ENCODE measurements around the gene ZSWIM9. TPM values are rescaled to one million over a fixed set of nuclear protein-coding genes. Genes with fewer than 3 reads are reported as not detected.
A peak's percentile ranks its signal among the peaks of the same experiment; 100 is the strongest.

ZSWIM9 gene
- polyA plus RNA-seq = 6.7 TPM
- long read RNA-seq, donor 1 = 0 reads
- long read RNA-seq, donor 2 = 0 reads
- long read RNA-seq, donor 3, partial matches to known transcripts = 0 of 1 reads
- long read RNA-seq, donor 3, other reads (novel, unspliced or antisense) = 0 of 1 reads
- long read RNA-seq, donor 4 = 0 reads
- long read RNA-seq, donor 5 = 0 reads
- long read RNA-seq, donor 6, partial matches to known transcripts = 6 of 6 reads
- long read RNA-seq, donor 6, other reads (novel, unspliced or antisense) = 0 of 6 reads
- long read RNA-seq, donor 7, partial matches to known transcripts = 0 of 1 reads
- long read RNA-seq, donor 7, other reads (novel, unspliced or antisense) = 0 of 1 reads
- long read RNA-seq, donor 8 = 0 reads
- long read RNA-seq, donor 9 = 0 reads
- long read RNA-seq, donor 10, partial matches to known transcripts = 6 of 6 reads
- long read RNA-seq, donor 10, other reads (novel, unspliced or antisense) = 0 of 6 reads
- long read RNA-seq, donor 11, partial matches to known transcripts = 0 of 1 reads
- long read RNA-seq, donor 11, other reads (novel, unspliced or antisense) = 0 of 1 reads

DNA sequence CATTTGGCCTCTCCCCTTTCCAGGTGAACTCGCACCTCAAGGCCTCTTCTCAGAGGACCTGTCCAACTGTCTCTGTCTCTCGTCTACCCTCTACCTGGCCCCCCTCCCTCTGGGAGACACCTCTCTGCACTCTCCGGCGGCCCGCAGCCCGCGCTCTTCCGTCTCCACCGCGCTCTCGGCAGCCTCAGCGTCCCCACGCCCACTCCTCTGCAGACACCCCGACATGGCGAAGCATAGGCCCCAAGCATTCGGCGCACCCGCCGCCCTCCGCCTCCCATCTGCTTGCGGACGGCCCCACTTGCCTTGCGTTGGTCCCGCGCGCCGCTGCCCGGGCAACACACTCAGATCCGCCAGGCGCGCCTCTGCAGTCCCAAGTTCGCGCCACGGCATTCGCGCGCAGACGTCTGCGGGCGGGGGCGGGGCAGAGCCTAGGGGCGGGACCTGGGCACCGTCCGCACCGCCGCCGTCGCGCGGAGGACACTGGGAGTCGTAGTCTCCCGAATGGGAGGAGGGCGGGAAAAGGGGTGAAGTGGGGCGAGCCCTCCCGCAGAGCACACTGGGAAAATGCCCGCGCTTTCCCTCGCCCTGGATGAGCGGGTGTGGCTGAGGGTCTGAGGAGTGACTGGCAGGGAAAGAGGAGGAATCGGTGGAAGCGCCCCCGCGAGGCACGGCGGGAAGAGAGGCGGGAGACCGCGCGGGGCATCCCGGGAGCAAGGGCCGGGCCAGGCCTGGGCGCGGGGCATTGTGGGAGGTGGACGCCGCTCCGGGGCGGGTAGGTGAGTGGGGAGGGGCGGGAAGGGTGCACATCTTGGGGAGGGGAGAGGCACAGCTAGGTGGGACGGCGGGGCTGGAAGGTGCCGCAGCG lies at the start of gene ZSWIM9, which contains the start of gene LIG1:
ZSWIM9 (plus strand) TSS at position 742 of the 865 bp plus-strand sequence. CDS start 1,123 bp downstream, outside the sequence.
LIG1 (minus strand) TSS at position 406 of the 865 bp plus-strand sequence. CDS start 4,778 bp downstream, outside the sequence.
- H3K4me1 ChIP-seq (ENCODE audit: control insufficient read depth, insufficient read depth, low read length) = peaks cover 5% of the 10 kb centered on the region
- peak within 1 kb of the TSS; percentile 100 for H3K27ac ChIP-seq (ENCODE audit: low read length)
- WGBS (ENCODE audit: insufficient coverage, low lambda C conversion rate) = no CpG with 5 or more reads among the region's 82 CpGs
- no peaks in the 10 kb centered on the region for H3K27me3 ChIP-seq (ENCODE audit: control insufficient read depth, insufficient read depth, low read length)
- H3K4me3 ChIP-seq (ENCODE audit: low read length) = peak within 1 kb of the TSS; percentile 96
- peaks cover 4% of the 10 kb centered on the region for H3K9me3 ChIP-seq (ENCODE audit: control insufficient read depth, low read depth, low read length)
- DNase-seq = peak; percentile 96 to 98
- peaks cover 21% of the 10 kb centered on the region for H3K36me3 ChIP-seq (ENCODE audit: control insufficient read depth, insufficient read depth, low read length)

DNA sequence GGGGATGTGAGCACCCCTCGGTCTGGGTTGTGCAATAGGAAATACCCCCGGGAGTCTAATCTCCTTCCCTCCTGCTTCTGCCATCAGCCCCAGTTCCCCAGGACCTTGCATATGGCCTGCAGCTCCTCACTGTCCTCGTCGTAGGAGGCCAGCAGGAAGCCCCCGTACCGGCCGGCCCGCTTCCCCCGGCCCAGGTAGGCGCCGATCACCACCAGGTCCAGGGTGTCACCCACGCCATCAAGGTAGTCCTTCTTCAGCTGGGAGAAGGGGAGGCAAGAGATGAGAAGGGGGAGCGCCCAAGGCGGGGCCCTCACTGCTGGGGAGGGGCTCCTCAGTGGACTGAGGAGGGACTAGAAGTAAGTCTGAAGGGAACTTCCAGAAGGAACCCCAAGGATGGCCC lies 49.4 kb upstream of the ZSWIM9 start:
- H3K27me3 ChIP-seq (ENCODE audit: control insufficient read depth, insufficient read depth, low read length) = no peaks in the 10 kb centered on the region
- H3K4me1 ChIP-seq (ENCODE audit: control insufficient read depth, insufficient read depth, low read length) = no peaks in the 10 kb centered on the region
- no CpG with 5 or more reads among the region's 14 CpGs for WGBS (ENCODE audit: insufficient coverage, low lambda C conversion rate)
- peaks cover 54% of the 10 kb centered on the region for H3K36me3 ChIP-seq (ENCODE audit: control insufficient read depth, insufficient read depth, low read length)
- DNase-seq = no peak
- H3K27ac ChIP-seq (ENCODE audit: low read length) = no peak overlapping the region
- no peak overlapping the region for H3K4me3 ChIP-seq (ENCODE audit: low read length)
- H3K9me3 ChIP-seq (ENCODE audit: control insufficient read depth, low read depth, low read length) = peaks cover 4% of the 10 kb centered on the region

DNA sequence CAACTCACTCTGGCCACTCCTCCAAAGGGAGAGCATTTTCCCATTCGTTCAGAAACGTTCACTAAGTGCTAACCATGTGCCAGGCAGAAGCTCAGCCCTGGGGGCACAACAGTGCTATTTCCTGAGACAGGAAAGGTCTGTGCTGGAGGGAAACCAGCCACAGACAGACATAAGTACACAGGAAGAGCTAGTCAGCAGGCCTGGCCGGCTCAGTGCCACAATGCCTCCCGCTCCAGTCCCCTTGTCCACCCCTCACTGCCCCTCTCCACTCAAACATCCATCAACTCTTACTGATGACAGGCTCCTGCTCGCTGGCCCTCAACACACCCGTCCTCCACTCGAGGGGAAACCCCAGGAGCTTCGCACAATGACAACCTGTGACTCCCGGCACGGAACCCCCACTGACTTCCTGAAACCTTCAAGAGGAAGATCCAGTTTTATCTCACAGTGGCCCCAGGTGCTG lies 48.5 kb upstream of the ZSWIM9 start:
- WGBS (ENCODE audit: insufficient coverage, low lambda C conversion rate) = no CpG with 5 or more reads among the region's 10 CpGs
- H3K27ac ChIP-seq (ENCODE audit: low read length) = no peak overlapping the region
- DNase-seq = no peak

DNA sequence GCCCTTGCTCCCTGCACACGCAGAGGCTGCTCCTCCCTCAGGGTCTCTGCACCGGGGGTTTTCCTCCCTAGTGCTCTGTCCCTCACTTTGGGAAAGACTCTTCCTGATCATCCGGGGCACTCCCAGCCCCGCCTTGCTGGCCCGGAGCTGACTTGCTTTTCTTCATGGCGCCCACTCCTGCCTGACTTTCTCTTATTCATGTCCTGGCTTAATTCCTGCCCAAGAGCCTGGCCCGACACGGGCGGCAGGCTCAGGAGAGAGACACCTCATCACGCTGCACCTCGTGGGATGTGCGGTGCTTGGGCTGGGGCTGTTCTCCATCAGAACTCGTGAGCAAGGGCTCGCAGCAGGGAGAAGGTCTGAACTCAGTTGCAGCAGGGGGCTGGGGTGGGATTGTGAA lies 48.1 kb upstream of the ZSWIM9 start:
- Histone ChIP-seq H3K4me3 (ENCODE audit: low read length) (no peak overlapping the region), H3K4me1 (ENCODE audit: control insufficient read depth, insufficient read depth, low read length) (no peaks in the 10 kb centered on the region), H3K27ac (ENCODE audit: low read length) (no peak overlapping the region), H3K36me3 (ENCODE audit: control insufficient read depth, insufficient read depth, low read length) (peaks cover 56% of the 10 kb centered on the region), H3K9me3 (ENCODE audit: control insufficient read depth, low read depth, low read length) (peaks cover 4% of the 10 kb centered on the region), H3K27me3 (ENCODE audit: control insufficient read depth, insufficient read depth, low read length) (no peaks in the 10 kb centered on the region)
- no peak for DNase-seq
- whole genome bisulfite sequencing (ENCODE audit: insufficient coverage, low lambda C conversion rate) = 100% methylated on average over 4 of the region's 14 CpGs

More for the DNA sequence above, 48.5 kb upstream of the ZSWIM9 start:
- no peak overlapping the region for H3K4me3 ChIP-seq (ENCODE audit: low read length)
- no peaks in the 10 kb centered on the region for H3K4me1 ChIP-seq (ENCODE audit: control insufficient read depth, insufficient read depth, low read length)
- peaks cover 4% of the 10 kb centered on the region for H3K9me3 ChIP-seq (ENCODE audit: control insufficient read depth, low read depth, low read length)
- peaks cover 55% of the 10 kb centered on the region for H3K36me3 ChIP-seq (ENCODE audit: control insufficient read depth, insufficient read depth, low read length)
- no peaks in the 10 kb centered on the region for H3K27me3 ChIP-seq (ENCODE audit: control insufficient read depth, insufficient read depth, low read length)

DNA sequence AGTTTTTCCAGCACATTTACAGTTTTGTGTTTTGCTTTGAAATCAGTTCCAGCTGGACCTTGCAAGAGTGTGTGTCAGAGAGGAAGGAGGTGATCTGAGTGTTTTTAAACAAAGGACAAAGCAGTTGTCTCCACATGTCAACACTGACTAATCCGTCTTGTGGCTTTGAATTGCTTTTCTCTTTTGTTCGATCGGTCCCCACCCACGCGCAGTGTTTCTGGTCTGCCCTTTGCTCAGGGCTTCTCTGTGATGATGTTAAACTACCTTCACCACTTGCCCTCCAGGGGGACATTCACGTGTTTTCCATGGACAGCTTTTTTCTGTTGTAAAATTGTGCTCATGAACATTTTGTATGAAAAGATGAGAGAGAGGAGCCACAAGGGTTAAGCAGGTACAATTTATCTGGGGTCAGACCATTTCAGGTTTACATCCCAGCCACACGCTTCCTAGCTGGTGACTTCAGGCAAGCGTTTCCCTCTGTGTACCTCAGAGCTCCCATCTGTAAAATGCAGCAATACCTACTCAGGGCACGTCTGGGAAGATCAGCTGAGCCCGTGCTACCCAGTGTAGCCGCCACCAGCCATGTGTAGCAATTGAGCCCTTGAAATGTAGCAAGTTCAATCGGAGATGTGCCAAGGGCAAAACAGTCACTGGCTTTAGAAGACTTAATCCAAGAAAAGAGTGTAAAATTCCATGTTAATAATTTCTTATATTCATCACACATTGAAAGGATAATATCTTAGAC lies 46.4 kb upstream of the ZSWIM9 start:
- no peak overlapping the region for H3K4me3 ChIP-seq (ENCODE audit: low read length)
- no CpG with 5 or more reads among the region's 12 CpGs for WGBS (ENCODE audit: insufficient coverage, low lambda C conversion rate)
- H3K9me3 ChIP-seq (ENCODE audit: control insufficient read depth, low read depth, low read length) = peaks cover 4% of the 10 kb centered on the region
- no peaks in the 10 kb centered on the region for H3K4me1 ChIP-seq (ENCODE audit: control insufficient read depth, insufficient read depth, low read length)
- H3K36me3 ChIP-seq (ENCODE audit: control insufficient read depth, insufficient read depth, low read length) = peaks cover 49% of the 10 kb centered on the region
- no peak overlapping the region for H3K27ac ChIP-seq (ENCODE audit: low read length)
- DNase-seq = peak in 1 of 2 donors; percentile 55
- H3K27me3 ChIP-seq (ENCODE audit: control insufficient read depth, insufficient read depth, low read length) = no peaks in the 10 kb centered on the region

DNA sequence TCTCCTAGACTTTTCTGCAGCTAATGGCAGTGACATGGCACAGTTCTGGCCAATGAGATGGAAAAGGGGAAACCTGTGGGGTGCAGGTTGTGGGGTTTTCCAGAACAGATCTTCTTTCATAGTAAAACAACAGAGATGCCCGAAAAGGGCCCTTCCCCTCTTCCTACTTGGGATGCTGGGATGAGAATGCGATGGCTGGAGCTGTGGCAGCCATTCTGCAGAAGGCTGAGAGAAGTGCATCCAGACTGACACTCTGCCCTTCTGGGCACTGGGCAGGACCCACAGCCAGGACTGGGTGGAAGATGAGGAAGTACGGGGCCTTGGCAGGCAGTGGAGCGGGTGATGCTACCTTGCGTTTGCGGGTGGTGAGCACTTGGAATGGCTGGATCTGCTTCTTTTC lies 42.9 kb upstream of the ZSWIM9 start:
- Histone ChIP-seq H3K4me1 (ENCODE audit: control insufficient read depth, insufficient read depth, low read length) (no peaks in the 10 kb centered on the region), H3K4me3 (ENCODE audit: low read length) (no peak overlapping the region), H3K27ac (ENCODE audit: low read length) (no peak overlapping the region), H3K36me3 (ENCODE audit: control insufficient read depth, insufficient read depth, low read length) (peaks cover 48% of the 10 kb centered on the region), H3K27me3 (ENCODE audit: control insufficient read depth, insufficient read depth, low read length) (no peaks in the 10 kb centered on the region), H3K9me3 (ENCODE audit: control insufficient read depth, low read depth, low read length) (no peaks in the 10 kb centered on the region)
- no CpG with 5 or more reads among the region's 6 CpGs for WGBS (ENCODE audit: insufficient coverage, low lambda C conversion rate)
- no peak for DNase-seq

DNA sequence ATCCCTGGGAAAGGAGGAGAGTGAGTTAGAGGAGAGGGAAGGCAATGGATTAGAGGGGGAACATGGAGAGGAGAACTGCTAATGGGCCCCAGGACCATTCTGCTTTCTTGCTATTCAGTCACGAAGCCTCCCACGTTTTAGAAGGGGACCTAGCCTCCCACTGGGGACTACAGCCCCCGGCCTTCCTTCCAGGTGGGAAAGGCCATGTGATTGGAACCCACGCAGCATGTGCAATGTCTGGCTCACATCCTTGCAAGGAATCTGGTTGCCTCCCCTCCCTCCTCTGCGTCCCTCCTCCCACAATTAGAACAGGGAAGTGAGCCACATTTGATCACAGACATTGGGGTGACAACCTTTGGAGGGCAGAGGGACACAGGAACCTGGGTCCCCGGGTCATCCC lies 37.4 kb upstream of the ZSWIM9 start:
- Histone ChIP-seq H3K27me3 (ENCODE audit: control insufficient read depth, insufficient read depth, low read length) (no peaks in the 10 kb centered on the region), H3K36me3 (ENCODE audit: control insufficient read depth, insufficient read depth, low read length) (peaks cover 43% of the 10 kb centered on the region)
- WGBS (ENCODE audit: insufficient coverage, low lambda C conversion rate) = no CpG with 5 or more reads among the region's 6 CpGs

DNA sequence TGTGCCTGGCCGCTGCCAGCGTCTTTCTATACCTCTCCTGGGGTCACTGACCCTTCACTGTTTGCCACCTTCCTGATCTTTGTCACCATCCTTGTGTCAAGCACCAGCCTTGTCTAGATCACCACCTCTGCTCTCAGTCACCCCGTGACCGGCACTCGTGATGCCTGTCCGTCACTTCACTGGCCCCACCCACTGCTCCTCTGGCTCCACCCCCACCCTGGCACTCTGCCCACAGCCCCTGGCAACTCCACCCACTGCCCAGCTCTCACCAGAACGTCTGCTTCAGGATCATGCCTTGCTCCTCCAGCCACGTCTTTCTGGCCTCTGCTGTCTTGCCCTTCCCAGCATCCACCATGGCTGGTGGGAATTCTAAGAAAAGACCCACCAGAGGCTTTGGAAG lies 35.1 kb upstream of the ZSWIM9 start:
- Histone ChIP-seq H3K4me1 (ENCODE audit: control insufficient read depth, insufficient read depth, low read length) (no peaks in the 10 kb centered on the region), H3K9me3 (ENCODE audit: control insufficient read depth, low read depth, low read length) (no peaks in the 10 kb centered on the region), H3K36me3 (ENCODE audit: control insufficient read depth, insufficient read depth, low read length) (peaks cover 44% of the 10 kb centered on the region), H3K4me3 (ENCODE audit: low read length) (no peak overlapping the region), H3K27ac (ENCODE audit: low read length) (no peak overlapping the region), H3K27me3 (ENCODE audit: control insufficient read depth, insufficient read depth, low read length) (no peaks in the 10 kb centered on the region)
- WGBS (ENCODE audit: insufficient coverage, low lambda C conversion rate) = no CpG with 5 or more reads among the region's 8 CpGs
- DNase-seq = no peak

More for the DNA sequence above, 37.4 kb upstream of the ZSWIM9 start:
- H3K4me1 ChIP-seq (ENCODE audit: control insufficient read depth, insufficient read depth, low read length) = no peaks in the 10 kb centered on the region
- H3K9me3 ChIP-seq (ENCODE audit: control insufficient read depth, low read depth, low read length) = no peaks in the 10 kb centered on the region
- no peak overlapping the region for H3K27ac ChIP-seq (ENCODE audit: low read length)
- H3K4me3 ChIP-seq (ENCODE audit: low read length) = no peak overlapping the region
- no peak for DNase-seq

DNA sequence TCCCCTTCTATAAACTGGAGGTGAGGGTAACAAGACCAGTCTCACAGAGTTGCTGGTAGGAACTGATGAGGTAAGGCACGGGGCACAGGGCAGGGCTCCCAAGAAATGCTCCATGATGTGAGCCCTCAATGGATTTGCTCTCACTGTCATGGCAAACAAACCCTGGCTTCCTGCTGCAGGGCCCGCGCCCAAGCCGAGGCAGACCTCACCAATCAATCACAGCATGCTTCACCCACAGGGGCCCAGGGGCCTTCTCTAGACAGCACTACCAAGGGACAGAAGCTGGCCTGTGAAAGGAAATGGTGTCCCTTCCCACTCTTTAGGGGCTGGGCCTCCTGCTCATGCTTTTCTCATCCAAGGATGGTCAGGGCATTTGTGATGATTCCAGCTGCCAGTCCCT lies 33.9 kb upstream of the ZSWIM9 start:
- Histone ChIP-seq H3K4me3 (ENCODE audit: low read length) (no peak overlapping the region), H3K4me1 (ENCODE audit: control insufficient read depth, insufficient read depth, low read length) (no peaks in the 10 kb centered on the region), H3K9me3 (ENCODE audit: control insufficient read depth, low read depth, low read length) (no peaks in the 10 kb centered on the region), H3K27ac (ENCODE audit: low read length) (no peak overlapping the region), H3K36me3 (ENCODE audit: control insufficient read depth, insufficient read depth, low read length) (peaks cover 37% of the 10 kb centered on the region), H3K27me3 (ENCODE audit: control insufficient read depth, insufficient read depth, low read length) (no peaks in the 10 kb centered on the region)
- WGBS (ENCODE audit: insufficient coverage, low lambda C conversion rate) = no CpG with 5 or more reads among the region's 4 CpGs
- DNase-seq = no peak

All from large intestine (tissue), 12 donors.